Effector memory CD8-positive, alpha-beta T cell (primary cell): ENCODE measurements around the gene SLC37A2.
A peak's percentile ranks its signal among the peaks of the same experiment; 100 is the strongest.
"Not testable (repeated sequence)": the region's sequence is repeated elsewhere in the genome, so short reads cannot be mapped to it uniquely, and the experiment has no call there.

ENCODE experiments used
- ATAC-seq: fragments of 150-1000 bp; cut with Tn5 transposase; replicated peaks from 2 replicates; pipeline ENCODE4 v1.10.0; 2021; ENCODE audit warnings: mild to moderate bottlenecking, moderate library complexity
- DNase-seq, 3 experiments: peaks; one replicate each; pipeline ENCODE4 v3.0.0; 2021
- H3K27ac Mint-ChIP-seq, 2 donors: one replicate each; pipeline ENCODE4 v1.8.0; 2022; ENCODE audit warnings: mild to moderate bottlenecking in 2 of 2, mixed read lengths in 2 of 2, moderate library complexity in 2 of 2
- H3K27me3 Mint-ChIP-seq, 2 donors: one replicate each; pipeline ENCODE4 v1.8.0; 2022; ENCODE audit warnings: mixed read lengths in 2 of 2
- H3K36me3 Mint-ChIP-seq: one replicate; pipeline ENCODE4 v1.8.0; 2022; ENCODE audit warnings: mild to moderate bottlenecking, moderate library complexity, mixed read lengths; ENCODE audit not compliant: insufficient read depth
- H3K4me1 Mint-ChIP-seq, 2 donors: one replicate each; pipeline ENCODE4 v1.8.0; 2022; ENCODE audit warnings: low read depth in 2 of 2, mixed read lengths in 2 of 2
- H3K4me3 Mint-ChIP-seq, 2 donors: one replicate each; pipeline ENCODE4 v1.8.0; 2022; ENCODE audit warnings: mild to moderate bottlenecking in 2 of 2, mixed read lengths in 2 of 2, moderate library complexity in 2 of 2
- H3K9me3 Mint-ChIP-seq, 2 donors: one replicate each; pipeline ENCODE4 v1.8.0; 2022; ENCODE audit warnings: mixed read lengths in 2 of 2

The SLC37A2 gene

GRCh38 chr11:125082611-125083311 is 19.7 kb downstream of the SLC37A2 start:
- H3K27me3 Mint-ChIP-seq: peaks cover 19 to 63% of the 10 kb centered on the region in 2 donors
- no peaks in the 10 kb centered on the region for H3K36me3 Mint-ChIP-seq
- no peaks in the 10 kb centered on the region for H3K9me3 Mint-ChIP-seq
- no peaks in the 10 kb centered on the region for H3K4me1 Mint-ChIP-seq
- DNase-seq (no peak), ATAC-seq (no peak)
- no peak overlapping the region for H3K27ac Mint-ChIP-seq
- H3K4me3 Mint-ChIP-seq: no peak overlapping the region

GRCh38 chr11:125083312-125084056 is 20.4 kb downstream of the SLC37A2 start:
- no peaks in the 10 kb centered on the region for H3K36me3 Mint-ChIP-seq
- H3K4me3 Mint-ChIP-seq: no peak overlapping the region
- H3K9me3 Mint-ChIP-seq: no peaks in the 10 kb centered on the region
- no peaks in the 10 kb centered on the region for H3K4me1 Mint-ChIP-seq
- H3K27me3 Mint-ChIP-seq: peaks cover 12 to 56% of the 10 kb centered on the region in 2 donors
- no peak for DNase-seq
- H3K27ac Mint-ChIP-seq: no peak overlapping the region
- no peak for ATAC-seq

GRCh38 chr11:125084057-125084416 is 20.9 kb downstream of the SLC37A2 start:
- DNase-seq (no peak), ATAC-seq (no peak)
- H3K9me3 Mint-ChIP-seq: no peaks in the 10 kb centered on the region
- H3K36me3 Mint-ChIP-seq: no peaks in the 10 kb centered on the region
- H3K27me3 Mint-ChIP-seq: peaks cover 8 to 51% of the 10 kb centered on the region in 2 donors
- no peaks in the 10 kb centered on the region for H3K4me1 Mint-ChIP-seq
- H3K4me3 Mint-ChIP-seq: no peak overlapping the region
- no peak overlapping the region for H3K27ac Mint-ChIP-seq

- Mint-ChIP-seq H3K9me3 (no peaks in the 10 kb centered on the region), H3K4me1 (no peaks in the 10 kb centered on the region), H3K36me3 (no peaks in the 10 kb centered on the region), H3K4me3 (no peak overlapping the region), H3K27ac (peak overlapping the region in 1 of 2 donors; percentile 11), H3K27me3 (peaks cover 8 to 47% of the 10 kb centered on the region in 2 donors)
- no peak for ATAC-seq
- DNase-seq: no peak
Observed at GRCh38 chr11:125084761-125085231, 21.7 kb downstream of the SLC37A2 start.

- no peaks in the 10 kb centered on the region for H3K36me3 Mint-ChIP-seq
- no peaks in the 10 kb centered on the region for H3K9me3 Mint-ChIP-seq
- ATAC-seq: no peak
- peak overlapping the region in 1 of 2 donors; percentile 11 for H3K27ac Mint-ChIP-seq
- H3K27me3 Mint-ChIP-seq: peaks cover 8 to 47% of the 10 kb centered on the region in 2 donors
- DNase-seq: no peak
- H3K4me3 Mint-ChIP-seq: no peak overlapping the region
- H3K4me1 Mint-ChIP-seq: no peaks in the 10 kb centered on the region
Observed at GRCh38 chr11:125085301-125086081, 22.4 kb downstream of the SLC37A2 start.

GRCh38 chr11:125086633-125087296 is 23.7 kb downstream of the SLC37A2 start:
- Mint-ChIP-seq H3K9me3 (no peaks in the 10 kb centered on the region), H3K27me3 (peaks cover 5 to 42% of the 10 kb centered on the region in 2 donors), H3K36me3 (no peaks in the 10 kb centered on the region), H3K4me1 (no peaks in the 10 kb centered on the region), H3K27ac (no peak overlapping the region), H3K4me3 (no peak overlapping the region)
- no peak for ATAC-seq
- no peak for DNase-seq

GRCh38 chr11:125088123-125088522 is 25.0 kb downstream of the SLC37A2 start:
- H3K9me3 Mint-ChIP-seq: no peaks in the 10 kb centered on the region
- peaks cover 3% of the 10 kb centered on the region for H3K36me3 Mint-ChIP-seq
- DNase-seq: no peak
- H3K4me1 Mint-ChIP-seq: no peaks in the 10 kb centered on the region
- no peak overlapping the region for H3K4me3 Mint-ChIP-seq
- ATAC-seq: no peak
- H3K27ac Mint-ChIP-seq: no peak overlapping the region
- peaks cover 0 to 29% of the 10 kb centered on the region in 2 donors for H3K27me3 Mint-ChIP-seq

GRCh38 chr11:125088576-125089455 is 25.7 kb downstream of the SLC37A2 start:
- no peak overlapping the region for H3K27ac Mint-ChIP-seq

GRCh38 chr11:125089481-125089880 is 26.4 kb downstream of the SLC37A2 start:
- peaks cover 0 to 15% of the 10 kb centered on the region in 2 donors for H3K27me3 Mint-ChIP-seq
- not testable (repeated sequence) for DNase-seq, H3K36me3 Mint-ChIP-seq

More at GRCh38 chr11:125088576-125089455, 25.7 kb downstream of the SLC37A2 start:
- ATAC-seq (no peak), DNase-seq (no peak)
- Mint-ChIP-seq H3K4me1 (no peaks in the 10 kb centered on the region), H3K36me3 (peaks cover 3% of the 10 kb centered on the region), H3K27me3 (peaks cover 0 to 22% of the 10 kb centered on the region in 2 donors), H3K9me3 (no peaks in the 10 kb centered on the region), H3K4me3 (no peak overlapping the region)

GRCh38 chr11:125090151-125090550 is 27.0 kb downstream of the SLC37A2 start:
- not testable (repeated sequence) for H3K4me1 Mint-ChIP-seq, H3K4me3 Mint-ChIP-seq, H3K36me3 Mint-ChIP-seq, H3K27ac Mint-ChIP-seq, DNase-seq, ATAC-seq, H3K9me3 Mint-ChIP-seq
- peaks cover 0 to 10% of the 10 kb centered on the region in 2 donors for H3K27me3 Mint-ChIP-seq

More at GRCh38 chr11:125089481-125089880, 26.4 kb downstream of the SLC37A2 start:
- H3K9me3 Mint-ChIP-seq, H3K4me3 Mint-ChIP-seq, H3K4me1 Mint-ChIP-seq, ATAC-seq, H3K27ac Mint-ChIP-seq: not testable (repeated sequence)

- ATAC-seq (no peak), DNase-seq (no peak)
Observed at GRCh38 chr11:125090816-125091215, 27.7 kb downstream of the SLC37A2 start.

GRCh38 chr11:125091247-125091876 is 28.3 kb downstream of the SLC37A2 start:
- H3K27ac Mint-ChIP-seq: peak overlapping the region in 1 of 2 donors; percentile 87
- peaks cover 3% of the 10 kb centered on the region for H3K36me3 Mint-ChIP-seq
- no peaks in the 10 kb centered on the region for H3K27me3 Mint-ChIP-seq
- DNase-seq (no peak), ATAC-seq (no peak)
- H3K9me3 Mint-ChIP-seq: no peaks in the 10 kb centered on the region
- no peaks in the 10 kb centered on the region for H3K4me1 Mint-ChIP-seq
- H3K4me3 Mint-ChIP-seq: no peak overlapping the region

More at GRCh38 chr11:125090816-125091215, 27.7 kb downstream of the SLC37A2 start:
- Mint-ChIP-seq H3K36me3 (peaks cover 3% of the 10 kb centered on the region), H3K27me3 (peaks cover 0 to 4% of the 10 kb centered on the region in 2 donors), H3K4me3 (no peak overlapping the region), H3K9me3 (no peaks in the 10 kb centered on the region), H3K4me1 (no peaks in the 10 kb centered on the region), H3K27ac (no peak overlapping the region)
